Mammary epithelial cell (primary cell): ENCODE measurements around the gene PDE8B.

ENCODE experiments used
- CTCF ChIP-seq, 2 donors: IDR thresholded peaks in 1 of 2; conservative IDR thresholded peaks in 1 of 2; 2 replicates each; pipeline ENCODE4 v1.5.1; 2011 to 2012; ENCODE audit warnings: inconsistent platforms in 2 of 2, low read length in 2 of 2, mild to moderate bottlenecking in 2 of 2, control low read depth in 1 of 2, low read depth in 1 of 2; ENCODE audit not compliant: insufficient read depth in 1 of 2; ENCODE audit errors: extremely low read depth in 1 of 2
- EZH2 ChIP-seq: IDR thresholded peaks from 2 replicates; pipeline ENCODE4 v1.6.1; 2012; ENCODE audit warnings: low read length, inconsistent platforms, borderline replicate concordance

GRCh38 chr5:77256406-77256805 is 45.9 kb downstream of the PDE8B start:
- TF ChIP-seq EZH2: no peak
- no peak for TF ChIP-seq CTCF (conservative IDR thresholded peaks at IDR 0.05 in 1 of 2, IDR thresholded peaks at IDR 0.05 in 1 of 2; ENCODE audit: extremely low read depth in 1 of 2, insufficient read depth in 1 of 2, low read depth in 1 of 2, low read length in 2 of 2)
